ENCODE data around the gene BPIFB1. TPM values are rescaled to one million over a fixed set of nuclear protein-coding genes. Genes with fewer than 3 reads are reported as not detected.

Gene BPIFB1, protein sequence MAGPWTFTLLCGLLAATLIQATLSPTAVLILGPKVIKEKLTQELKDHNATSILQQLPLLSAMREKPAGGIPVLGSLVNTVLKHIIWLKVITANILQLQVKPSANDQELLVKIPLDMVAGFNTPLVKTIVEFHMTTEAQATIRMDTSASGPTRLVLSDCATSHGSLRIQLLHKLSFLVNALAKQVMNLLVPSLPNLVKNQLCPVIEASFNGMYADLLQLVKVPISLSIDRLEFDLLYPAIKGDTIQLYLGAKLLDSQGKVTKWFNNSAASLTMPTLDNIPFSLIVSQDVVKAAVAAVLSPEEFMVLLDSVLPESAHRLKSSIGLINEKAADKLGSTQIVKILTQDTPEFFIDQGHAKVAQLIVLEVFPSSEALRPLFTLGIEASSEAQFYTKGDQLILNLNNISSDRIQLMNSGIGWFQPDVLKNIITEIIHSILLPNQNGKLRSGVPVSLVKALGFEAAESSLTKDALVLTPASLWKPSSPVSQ
- total RNA-seq (not detected in 2 replicates), polyA plus RNA-seq (not detected in 2 replicates), polyA minus RNA-seq (not detected in 2 replicates), Bru-seq, nascent RNA (percentile 4 among the genes with signal in this experiment), BruChase-seq, experiment 1, labeled RNA remaining after a 6-hour chase (not detected), BruChase-seq, experiment 2, labeled RNA remaining after a 2-hour chase (not detected)
- not detected in 2 replicates for polyA plus RNA-seq (2011; cell fraction: cytosol; rRNA removed)
- polyA plus RNA-seq (2011; cell fraction: nucleus; rRNA removed), result not detected in 2 replicates
- polyA plus RNA-seq (2012), result not detected in 2 replicates
- polyA minus RNA-seq (2011; cell fraction: cytosol; rRNA and poly(A)+ RNA removed), result not detected
- not detected in 2 replicates for polyA minus RNA-seq (2011; cell fraction: nucleus; rRNA and poly(A)+ RNA removed)
- long read RNA-seq, result 0 reads

DNA sequence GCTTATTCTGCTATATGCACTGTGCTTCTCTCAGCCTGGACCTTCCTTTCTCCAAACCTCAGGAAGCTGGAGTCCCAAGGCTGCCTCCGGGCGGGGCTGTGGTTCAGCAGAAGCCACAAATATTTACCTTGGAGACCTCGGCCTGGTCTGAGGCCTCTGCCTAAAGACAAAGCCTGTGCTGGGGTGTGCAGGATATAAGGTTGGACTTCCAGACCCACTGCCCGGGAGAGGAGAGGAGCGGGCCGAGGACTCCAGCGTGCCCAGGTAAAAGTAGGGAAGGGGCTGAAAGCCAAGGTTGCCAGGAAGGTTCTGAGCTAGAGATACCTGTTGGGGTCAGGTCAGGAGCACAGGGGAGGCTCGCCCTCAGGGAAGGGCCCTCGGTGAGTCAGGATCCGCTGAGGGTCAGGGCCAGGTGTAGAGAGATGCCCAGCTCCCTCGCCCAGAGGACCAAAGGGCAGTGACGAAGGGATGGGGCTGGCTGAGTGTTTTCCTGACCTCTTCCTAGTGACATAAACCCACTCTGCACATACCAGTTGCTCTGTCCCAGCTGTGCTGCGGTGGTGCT lies at the start of gene BPIFB1:
TSS of gene BPIFB1 (plus strand) at position 224 of the 565 bp plus-strand sequence. CDS start 2,860 bp downstream, outside the sequence.
- H3K79me2 ChIP-seq (ENCODE audit: control insufficient read depth, insufficient read depth, low read length), result no peaks in the 10 kb centered on the region
- dilution Hi-C loops (cut with MboI; ENCODE audit: extremely low pct_ligation_motif_present, low sequenced_read_pairs), result no loop called here
- TF ChIP-seq MYC (IDR thresholded peaks at IDR 0.05; ENCODE audit: low read depth, low read length), result no peak
- TF ChIP-seq, protein P1, sequence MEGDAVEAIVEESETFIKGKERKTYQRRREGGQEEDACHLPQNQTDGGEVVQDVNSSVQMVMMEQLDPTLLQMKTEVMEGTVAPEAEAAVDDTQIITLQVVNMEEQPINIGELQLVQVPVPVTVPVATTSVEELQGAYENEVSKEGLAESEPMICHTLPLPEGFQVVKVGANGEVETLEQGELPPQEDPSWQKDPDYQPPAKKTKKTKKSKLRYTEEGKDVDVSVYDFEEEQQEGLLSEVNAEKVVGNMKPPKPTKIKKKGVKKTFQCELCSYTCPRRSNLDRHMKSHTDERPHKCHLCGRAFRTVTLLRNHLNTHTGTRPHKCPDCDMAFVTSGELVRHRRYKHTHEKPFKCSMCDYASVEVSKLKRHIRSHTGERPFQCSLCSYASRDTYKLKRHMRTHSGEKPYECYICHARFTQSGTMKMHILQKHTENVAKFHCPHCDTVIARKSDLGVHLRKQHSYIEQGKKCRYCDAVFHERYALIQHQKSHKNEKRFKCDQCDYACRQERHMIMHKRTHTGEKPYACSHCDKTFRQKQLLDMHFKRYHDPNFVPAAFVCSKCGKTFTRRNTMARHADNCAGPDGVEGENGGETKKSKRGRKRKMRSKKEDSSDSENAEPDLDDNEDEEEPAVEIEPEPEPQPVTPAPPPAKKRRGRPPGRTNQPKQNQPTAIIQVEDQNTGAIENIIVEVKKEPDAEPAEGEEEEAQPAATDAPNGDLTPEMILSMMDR (IDR thresholded peaks at IDR 0.05; ENCODE audit: extremely low read depth in 1 of 2, insufficient read depth in 1 of 2, low read depth in 1 of 2, low read length in 2 of 2), result no peak
- TF ChIP-seq EZH2 (IDR thresholded peaks at IDR 0.05; ENCODE audit: borderline replicate concordance, low read depth, low read length, severe bottlenecking), result no peak
- TF ChIP-seq JUN (IDR thresholded peaks at IDR 0.05; ENCODE audit: borderline replicate concordance, insufficient read depth, insufficient read length, low read depth), result no peak
- no peak for DNase-seq (ENCODE audit: low read depth, low spot score)
- intact Hi-C loops (cut with micrococcal nuclease), result no loop called here
- H3K27ac ChIP-seq (ENCODE audit: insufficient read depth, low read depth, low read length), result no peak within 1 kb of the TSS
- H2AFZ ChIP-seq (ENCODE audit: low read depth, low read length), result no peak within 1 kb of the TSS
- no peaks in the 10 kb centered on the region for H3K36me3 ChIP-seq (ENCODE audit: control insufficient read depth in 2 of 2, extremely low read depth in 1 of 2, insufficient read depth in 2 of 2, low read length in 2 of 2)
- no TSS peak for BruUV-seq (replicated peaks)
- H3K9me1 ChIP-seq (replicated peaks; ENCODE audit: control insufficient read depth, extremely low read depth, insufficient read depth, low read length), result no peaks in the 10 kb centered on the region
- H3K4me3 ChIP-seq (replicated peaks in 1 of 3; ENCODE audit: insufficient read depth in 1 of 3, low read depth in 1 of 3, low read length in 3 of 3), result no peak within 1 kb of the TSS
- POLR2A ChIA-PET, result no interaction called here
- no peaks in the 10 kb centered on the region for H3K4me1 ChIP-seq (ENCODE audit: control insufficient read depth, extremely low read depth, insufficient read depth, low read length)
- CTCF ChIA-PET, result no interaction called here
- no peak within 1 kb of the TSS for H3K9ac ChIP-seq (replicated peaks; ENCODE audit: extremely low read depth, insufficient read depth, low read length)
- peaks cover 2% of the 10 kb centered on the region in 2 experiments for H3K27me3 ChIP-seq (ENCODE audit: control insufficient read depth in 2 of 2, insufficient read depth in 2 of 2, low read length in 2 of 2)
- H4K20me1 ChIP-seq (replicated peaks; ENCODE audit: control insufficient read depth, extremely low read depth, insufficient read depth, low read length), result no peaks in the 10 kb centered on the region
- no peak within 1 kb of the TSS for H3K4me2 ChIP-seq (ENCODE audit: insufficient read depth, low read length)
- no peak for FAIRE-seq
- H3K9me3 ChIP-seq (replicated peaks; ENCODE audit: control insufficient read depth, insufficient read depth, low read length), result no peaks in the 10 kb centered on the region
